Stimulated activated memory B cell treated with anti-CD40 and anti-IgM and Interleukin-4, amounts not matched to agents 10 μg/mL and 1 μg/mL and 100 μg/mL, for 72 hours (primary cell): Measurements from ENCODE around the gene RINL.

Source experiments
- ATAC-seq: fragments of 150-1000 bp; cut with Tn5 transposase; 2 replicates; pipeline ENCODE4 v1.10.0; 2021
- H3K27ac Mint-ChIP-seq: one replicate; pipeline ENCODE4 v1.8.0; 2022; ENCODE audit warnings: mild to moderate bottlenecking, mixed read lengths
- H3K27me3 Mint-ChIP-seq: one replicate; pipeline ENCODE4 v1.8.0; 2022; ENCODE audit warnings: mixed read lengths
- H3K36me3 Mint-ChIP-seq: one replicate; pipeline ENCODE4 v1.8.0; 2022; ENCODE audit warnings: mixed read lengths
- H3K4me1 Mint-ChIP-seq: one replicate; pipeline ENCODE4 v1.8.0; 2022; ENCODE audit warnings: mixed read lengths
- H3K4me3 Mint-ChIP-seq: one replicate; pipeline ENCODE4 v1.8.0; 2022; ENCODE audit warnings: mild to moderate bottlenecking, moderate library complexity, mixed read lengths
- H3K9me3 Mint-ChIP-seq: one replicate; pipeline ENCODE4 v1.8.0; 2022; ENCODE audit warnings: mixed read lengths

RINL gene

DNA sequence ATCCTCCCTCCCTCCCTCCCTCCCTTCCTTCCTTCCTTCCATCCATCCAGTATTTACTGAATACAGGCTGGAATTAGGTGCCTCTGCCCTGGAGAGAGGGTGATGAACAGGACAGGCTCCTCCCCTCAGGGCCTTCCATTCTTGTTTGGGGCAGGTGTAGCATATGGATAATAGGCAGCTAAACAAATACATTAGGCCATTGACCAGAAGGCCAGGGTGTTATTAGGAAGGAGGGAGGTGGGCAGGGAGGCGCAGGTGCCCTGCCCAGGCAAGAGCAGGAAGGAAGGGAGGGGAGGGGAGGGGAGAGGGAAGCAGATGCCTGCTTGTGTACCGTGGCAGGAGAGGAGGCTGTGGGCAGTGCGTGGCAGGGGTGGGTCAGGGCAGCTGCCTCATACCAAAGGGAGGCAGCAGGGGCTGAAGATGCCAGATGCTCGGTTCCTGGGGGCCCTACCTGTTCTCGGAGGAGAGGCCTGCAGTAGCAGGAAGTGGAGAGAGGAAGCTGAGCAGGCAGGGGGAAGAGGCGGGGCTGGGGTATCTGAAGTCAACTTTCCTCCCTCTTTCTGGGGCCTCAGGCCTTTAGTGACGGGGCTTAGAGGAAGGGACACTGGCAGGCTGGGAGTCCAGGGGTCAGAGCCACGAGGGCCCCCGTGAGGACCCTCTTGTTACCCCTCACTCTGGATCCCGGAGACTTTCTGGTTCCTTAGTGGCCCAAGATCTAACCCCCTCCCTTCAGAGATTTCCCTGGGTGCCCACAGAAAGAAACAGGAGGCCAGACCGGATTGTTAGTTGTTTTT lies at the start of gene RINL:
TSS of gene RINL (minus strand) at position 495 of the 794 bp plus-strand sequence. CDS start 1,533 bp downstream, outside the sequence.
- Mint-ChIP-seq H3K27me3 (no peaks in the 10 kb centered on the region), H3K4me3 (peak within 1 kb of the TSS; percentile 95), H3K36me3 (peaks cover 31% of the 10 kb centered on the region), H3K27ac (peak within 1 kb of the TSS; percentile 100), H3K4me1 (peaks cover 51% of the 10 kb centered on the region), H3K9me3 (no peaks in the 10 kb centered on the region)
- ATAC-seq = peak; percentile 90

- no peak overlapping the region for H3K4me3 Mint-ChIP-seq
These were observed 46.3 kb upstream of the RINL start for GRCh38 chr19:38924388-38924787.

GRCh38 chr19:38922482-38922881 lies 44.4 kb upstream of the RINL start:
- Mint-ChIP-seq H3K4me3 (no peak overlapping the region), H3K4me1 (no peaks in the 10 kb centered on the region), H3K36me3 (peaks cover 14% of the 10 kb centered on the region), H3K27me3 (no peaks in the 10 kb centered on the region), H3K27ac (no peak overlapping the region), H3K9me3 (no peaks in the 10 kb centered on the region)
- ATAC-seq = no peak

More at GRCh38 chr19:38924388-38924787, 46.3 kb upstream of the RINL start:
- no peak for ATAC-seq
- H3K36me3 Mint-ChIP-seq = peaks cover 14% of the 10 kb centered on the region
- no peaks in the 10 kb centered on the region for H3K9me3 Mint-ChIP-seq
- H3K4me1 Mint-ChIP-seq = peaks cover 4% of the 10 kb centered on the region
- H3K27ac Mint-ChIP-seq = no peak overlapping the region
- no peaks in the 10 kb centered on the region for H3K27me3 Mint-ChIP-seq

- Mint-ChIP-seq H3K4me3 (no peak overlapping the region), H3K4me1 (no peaks in the 10 kb centered on the region), H3K27ac (no peak overlapping the region), H3K9me3 (no peaks in the 10 kb centered on the region), H3K36me3 (peaks cover 14% of the 10 kb centered on the region), H3K27me3 (no peaks in the 10 kb centered on the region)
- peak; percentile 18 for ATAC-seq
These were observed 43.6 kb upstream of the RINL start for GRCh38 chr19:38921420-38922274.

DNA sequence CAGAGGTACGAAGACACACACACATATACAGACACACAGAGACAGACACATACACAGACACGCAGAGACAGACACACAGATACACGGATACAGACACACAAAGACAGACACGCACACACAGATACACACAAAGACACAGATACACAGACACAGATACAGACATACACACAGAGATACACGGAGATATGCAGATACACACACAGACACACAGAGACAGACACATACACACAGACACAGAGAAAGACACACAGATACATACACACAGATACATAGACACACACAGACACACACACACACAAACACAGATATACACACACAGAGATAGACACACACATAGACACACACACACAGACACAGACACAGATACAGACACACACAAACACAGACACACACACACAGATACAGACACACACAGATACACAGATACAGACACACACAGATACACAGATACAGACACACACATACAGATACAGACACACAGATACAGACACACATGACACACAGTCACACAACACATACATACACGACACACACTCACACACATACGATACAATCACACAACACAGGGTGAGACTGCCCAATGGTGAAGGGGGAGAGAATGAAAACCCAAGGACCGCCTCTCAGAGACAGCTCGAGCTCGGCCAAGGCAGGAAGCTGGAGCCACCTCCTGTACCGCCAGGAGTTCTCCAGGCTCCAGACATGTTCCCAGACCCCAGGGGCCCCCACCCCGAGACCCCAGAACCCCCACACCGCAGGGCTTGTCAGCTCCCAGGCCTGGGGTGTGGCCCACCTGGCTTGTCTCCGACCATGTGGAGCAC lies 42.7 kb upstream of the RINL start:
- Mint-ChIP-seq H3K4me1 (no peaks in the 10 kb centered on the region), H3K36me3 (peaks cover 21% of the 10 kb centered on the region), H3K4me3 (no peak overlapping the region), H3K9me3 (no peaks in the 10 kb centered on the region), H3K27ac (no peak overlapping the region), H3K27me3 (no peaks in the 10 kb centered on the region)
- ATAC-seq = no peak

- no peak for ATAC-seq
- Mint-ChIP-seq H3K27me3 (no peaks in the 10 kb centered on the region), H3K27ac (no peak overlapping the region), H3K36me3 (peaks cover 23% of the 10 kb centered on the region), H3K4me3 (no peak overlapping the region), H3K4me1 (no peaks in the 10 kb centered on the region), H3K9me3 (no peaks in the 10 kb centered on the region)
These were observed 41.9 kb upstream of the RINL start for GRCh38 chr19:38919837-38920601.

DNA sequence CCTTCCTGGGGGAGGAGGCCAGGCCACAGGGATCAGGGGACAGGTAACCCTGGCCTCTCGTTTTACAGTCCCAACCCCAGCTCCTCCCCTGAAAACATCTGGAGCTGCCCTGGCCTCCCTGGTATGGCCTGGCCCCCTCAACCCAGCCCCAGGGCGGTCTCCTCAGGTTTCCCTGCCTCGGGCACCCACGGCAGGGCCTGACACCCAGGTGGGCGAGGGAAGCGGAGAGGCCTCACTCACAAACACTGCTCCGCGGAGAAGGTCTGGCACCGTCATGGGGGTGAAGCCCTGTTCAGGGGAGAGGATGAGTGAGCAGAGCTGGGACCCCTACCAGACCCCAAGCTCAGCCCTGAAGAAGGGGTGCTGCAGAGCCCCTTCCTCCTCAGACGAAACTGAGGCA lies 40.5 kb upstream of the RINL start:
- no peak overlapping the region for H3K27ac Mint-ChIP-seq
- no peak for ATAC-seq
- H3K27me3 Mint-ChIP-seq = no peaks in the 10 kb centered on the region
- H3K36me3 Mint-ChIP-seq = peaks cover 34% of the 10 kb centered on the region
- H3K9me3 Mint-ChIP-seq = no peaks in the 10 kb centered on the region
- H3K4me3 Mint-ChIP-seq = no peak overlapping the region
- no peaks in the 10 kb centered on the region for H3K4me1 Mint-ChIP-seq

DNA sequence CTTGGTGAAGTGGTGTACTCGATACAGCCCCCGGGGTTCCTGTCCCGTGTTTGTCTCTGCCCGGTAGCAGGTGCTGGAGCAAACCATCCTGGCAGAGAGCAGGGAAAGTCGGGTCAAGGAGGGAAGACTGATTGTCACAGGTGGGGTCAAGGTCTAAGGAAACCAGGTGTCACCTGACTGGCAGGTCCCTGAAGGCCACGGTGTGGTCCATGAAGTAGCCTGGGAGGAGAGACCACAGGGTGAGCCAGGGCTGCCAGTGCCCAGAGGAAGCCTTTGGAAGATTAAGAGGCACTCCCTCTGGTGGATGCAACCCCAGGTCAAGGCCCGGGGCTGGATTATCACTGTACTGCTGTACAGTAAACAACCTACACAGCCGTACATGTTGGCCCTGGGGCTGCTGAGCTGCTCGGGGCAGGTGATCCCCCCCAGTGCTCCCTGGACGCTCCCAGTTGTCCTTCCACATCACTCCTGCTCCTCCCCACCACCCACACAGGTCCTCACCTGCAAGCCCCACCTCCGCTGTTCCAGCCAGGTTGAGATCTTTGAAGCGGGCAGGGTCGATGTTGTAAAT lies 39.9 kb upstream of the RINL start:
- ATAC-seq = no peak
- no peak overlapping the region for H3K27ac Mint-ChIP-seq
- peaks cover 3% of the 10 kb centered on the region for H3K4me1 Mint-ChIP-seq
- H3K36me3 Mint-ChIP-seq = peaks cover 35% of the 10 kb centered on the region
- no peak overlapping the region for H3K4me3 Mint-ChIP-seq
- H3K27me3 Mint-ChIP-seq = no peaks in the 10 kb centered on the region
- H3K9me3 Mint-ChIP-seq = no peaks in the 10 kb centered on the region

GRCh38 chr19:38917516-38917915 lies 39.4 kb upstream of the RINL start:
- no peaks in the 10 kb centered on the region for H3K9me3 Mint-ChIP-seq
- ATAC-seq = no peak
- peaks cover 7% of the 10 kb centered on the region for H3K4me1 Mint-ChIP-seq
- no peak overlapping the region for H3K27ac Mint-ChIP-seq
- H3K4me3 Mint-ChIP-seq = no peak overlapping the region
- H3K27me3 Mint-ChIP-seq = no peaks in the 10 kb centered on the region
- H3K36me3 Mint-ChIP-seq = peaks cover 35% of the 10 kb centered on the region

DNA sequence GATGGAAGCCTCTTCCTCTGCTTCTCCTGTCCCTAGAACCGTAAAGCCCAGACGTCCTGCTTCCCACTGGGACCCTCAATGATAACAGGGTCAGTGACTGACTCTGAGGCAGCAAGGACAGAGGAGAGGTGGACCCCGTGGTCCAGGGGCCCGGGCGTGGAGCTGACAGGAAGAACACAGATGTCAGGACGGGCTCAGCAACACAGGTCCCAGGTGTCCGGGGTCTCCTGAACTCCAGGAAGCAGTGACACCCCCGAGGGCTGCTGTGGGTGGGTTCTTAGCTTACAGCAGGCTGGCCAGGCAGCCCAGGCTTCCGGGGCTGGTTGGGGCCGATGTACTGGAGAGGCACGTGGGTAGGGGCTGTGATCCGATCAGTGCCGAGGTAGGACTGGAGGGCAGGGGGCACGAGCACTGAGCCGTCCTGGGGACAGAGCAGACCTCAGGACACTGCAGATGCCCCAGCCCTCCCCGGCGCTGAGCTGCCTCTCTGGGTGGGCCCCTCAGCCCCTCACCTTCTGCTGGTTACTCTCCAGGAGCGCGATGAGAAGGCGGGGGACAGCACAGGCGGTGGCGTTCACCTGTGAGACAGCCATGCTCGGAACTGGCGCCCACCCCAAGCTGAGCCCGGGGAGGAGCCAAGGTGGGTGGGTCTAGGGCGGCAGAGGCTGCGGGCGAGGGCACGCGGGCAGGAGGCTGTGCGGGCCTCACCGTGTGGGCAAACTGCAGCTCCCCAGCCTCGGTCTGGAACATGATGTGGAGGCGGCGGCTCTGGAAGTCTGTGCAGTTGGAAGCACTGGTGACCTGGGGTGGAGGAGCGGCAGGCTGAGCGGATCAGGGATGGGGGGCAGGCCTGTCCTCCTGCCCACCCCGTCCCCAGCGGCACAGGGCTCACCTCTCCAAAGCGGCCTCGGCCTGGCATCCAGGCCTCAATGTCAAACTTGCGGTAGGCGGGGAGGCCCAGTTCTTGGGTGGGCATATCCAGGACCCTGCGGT lies 37.5 kb upstream of the RINL start:
- Mint-ChIP-seq H3K36me3 (peaks cover 30% of the 10 kb centered on the region), H3K27me3 (peaks cover 6% of the 10 kb centered on the region), H3K9me3 (no peaks in the 10 kb centered on the region), H3K27ac (no peak overlapping the region), H3K4me3 (no peak overlapping the region), H3K4me1 (peaks cover 9% of the 10 kb centered on the region)
- no peak for ATAC-seq

- ATAC-seq = no peak
- Mint-ChIP-seq H3K27ac (no peak overlapping the region), H3K4me1 (peaks cover 9% of the 10 kb centered on the region), H3K4me3 (no peak overlapping the region), H3K36me3 (peaks cover 39% of the 10 kb centered on the region), H3K9me3 (no peaks in the 10 kb centered on the region), H3K27me3 (peaks cover 10% of the 10 kb centered on the region)
These were observed 35.9 kb upstream of the RINL start for GRCh38 chr19:38913958-38914357.

- no peaks in the 10 kb centered on the region for H3K9me3 Mint-ChIP-seq
- no peak overlapping the region for H3K27ac Mint-ChIP-seq
- no peak overlapping the region for H3K4me3 Mint-ChIP-seq
- peaks cover 10% of the 10 kb centered on the region for H3K27me3 Mint-ChIP-seq
- peak; percentile 61 for ATAC-seq
- peaks cover 9% of the 10 kb centered on the region for H3K4me1 Mint-ChIP-seq
- peaks cover 50% of the 10 kb centered on the region for H3K36me3 Mint-ChIP-seq
These were observed 34.8 kb upstream of the RINL start for GRCh38 chr19:38912600-38913514.
